GM12874 (cell line): ENCODE data around the gene ARHGAP25.

Experiments used
- CTCF ChIP-seq: IDR thresholded peaks from 2 replicates; pipeline ENCODE4 v1.5.1; 2011; ENCODE audit warnings: low read depth, mild to moderate bottlenecking, control low read depth, low read length, moderate library complexity; ENCODE audit not compliant: insufficient read depth

Gene ARHGAP25

GRCh38 chr2:68734688-68735525 lies at the start of gene ARHGAP25:
ARHGAP25 (plus strand) TSS chr2:68734811; CDS start chr2:68735200, 389 bp downstream.
- TF ChIP-seq CTCF, result no peak

- no peak for TF ChIP-seq CTCF
These were observed 48.4 kb upstream of the ARHGAP25 start for GRCh38 chr2:68686178-68686577.

- no peak for TF ChIP-seq CTCF
These were observed 47.6 kb upstream of the ARHGAP25 start for GRCh38 chr2:68687018-68687417.

- TF ChIP-seq CTCF, result no peak
These were observed 44.8 kb upstream of the ARHGAP25 start for GRCh38 chr2:68689553-68690537.

- no peak for TF ChIP-seq CTCF
These were observed 43.8 kb upstream of the ARHGAP25 start for GRCh38 chr2:68690851-68691250.

GRCh38 chr2:68692511-68692910 lies 42.1 kb upstream of the ARHGAP25 start:
- TF ChIP-seq CTCF, result no peak

- TF ChIP-seq CTCF, result no peak
These were observed 40.7 kb upstream of the ARHGAP25 start for GRCh38 chr2:68693951-68694350.
